SH-SY5Y (cell line): ENCODE measurements around the gene CCM2.

Experiments
- GATA2 ChIP-seq: IDR thresholded peaks from 2 replicates; pipeline ENCODE4 v1.6.1; 2011; ENCODE audit warnings: mild to moderate bottlenecking, low read depth, low read length
- GATA3 ChIP-seq: IDR thresholded peaks from 2 replicates; pipeline ENCODE4 v1.6.1; 2011; ENCODE audit warnings: low read depth, mild to moderate bottlenecking, low read length, moderate library complexity

DNA sequence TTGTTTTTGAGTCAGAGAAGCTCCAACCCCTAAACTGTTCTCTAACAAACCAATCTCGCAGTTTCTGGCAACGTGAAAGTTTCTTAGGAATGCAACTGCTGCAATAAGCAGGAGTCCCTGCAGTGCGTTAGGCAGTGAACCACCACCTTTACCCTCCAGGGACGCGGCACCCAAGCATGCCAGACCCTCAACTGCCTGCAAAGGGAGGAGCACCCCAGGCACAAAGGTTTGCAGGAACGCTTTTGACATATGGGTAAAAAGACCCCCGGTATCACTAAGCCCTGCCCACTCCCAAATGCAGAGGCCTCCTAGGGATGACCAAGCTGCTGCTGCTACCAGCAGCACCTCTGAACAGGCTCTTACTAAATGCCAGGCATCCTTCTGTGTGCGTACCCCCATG lies 106.8 kb downstream of the CCM2 start:
- TF ChIP-seq GATA2 (no peak), GATA3 (no peak)
